Stimulated activated CD4-positive, alpha-beta T cell treated with anti-CD3 and anti-CD28 coated beads, Interleukin-1b, Interleukin-23, amount 100 ng/mL, for 4 hours (primary cell): ENCODE data around the gene LASP1.

Experiments used
- DNase-seq, 2 donors: peaks; one replicate each; pipeline ENCODE4 v3.0.0-alpha.2; 2020; ENCODE audit warnings: low read depth in 2 of 2

The LASP1 gene

DNA sequence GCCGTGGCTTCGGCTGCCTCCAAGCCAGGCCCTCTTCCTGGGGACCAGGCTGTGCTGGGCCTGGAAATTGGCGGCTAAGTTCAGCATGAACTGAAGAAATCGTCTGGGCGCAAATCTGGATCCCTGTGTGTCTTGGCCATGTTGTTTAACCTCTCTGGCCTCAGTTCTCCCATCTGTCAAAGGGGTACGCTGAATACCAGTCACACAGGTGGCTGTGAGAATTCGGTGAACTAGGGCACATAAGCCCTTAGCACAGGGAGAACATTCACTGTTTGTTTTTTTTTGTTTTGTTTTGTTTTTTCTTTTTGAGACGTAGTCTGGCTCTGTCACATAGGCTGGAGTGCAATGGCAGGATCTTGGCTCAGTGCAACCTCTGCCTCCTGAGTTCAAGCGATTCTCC is 19.0 kb downstream of the LASP1 start:
- no peak for DNase-seq

DNA sequence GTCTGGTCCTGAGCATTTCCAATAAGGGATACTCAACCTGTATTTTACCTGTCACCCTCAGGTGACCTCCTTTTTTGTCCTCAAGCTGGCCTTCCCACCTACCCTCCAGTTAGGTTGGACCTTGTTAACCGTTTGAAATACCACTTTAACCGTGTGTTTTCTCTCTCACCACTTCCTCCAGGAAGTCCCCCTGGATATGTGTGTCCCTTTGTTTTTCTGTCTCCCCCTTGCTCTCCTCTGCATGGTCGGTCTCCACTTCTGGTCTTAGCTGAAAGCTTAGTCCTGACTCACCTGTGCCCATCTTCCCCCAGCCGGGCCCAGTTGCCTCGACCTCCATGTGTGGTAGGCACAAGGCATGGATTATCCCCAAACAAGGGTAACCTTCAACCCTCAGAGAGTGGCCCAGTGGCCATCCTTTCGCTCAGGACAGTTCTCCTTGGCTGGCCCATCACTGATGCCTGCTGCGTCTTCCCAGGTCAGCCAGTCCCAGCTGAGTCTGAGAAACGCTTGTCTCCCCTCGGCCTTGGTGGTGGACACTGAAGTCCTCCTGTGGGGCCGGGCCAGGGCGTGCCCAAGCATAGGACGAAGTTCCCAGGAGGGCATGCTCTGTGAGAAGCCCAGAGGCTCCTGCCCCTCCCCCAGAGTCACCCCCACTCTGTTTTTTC is 20.0 kb downstream of the LASP1 start:
- no peak for DNase-seq

DNA sequence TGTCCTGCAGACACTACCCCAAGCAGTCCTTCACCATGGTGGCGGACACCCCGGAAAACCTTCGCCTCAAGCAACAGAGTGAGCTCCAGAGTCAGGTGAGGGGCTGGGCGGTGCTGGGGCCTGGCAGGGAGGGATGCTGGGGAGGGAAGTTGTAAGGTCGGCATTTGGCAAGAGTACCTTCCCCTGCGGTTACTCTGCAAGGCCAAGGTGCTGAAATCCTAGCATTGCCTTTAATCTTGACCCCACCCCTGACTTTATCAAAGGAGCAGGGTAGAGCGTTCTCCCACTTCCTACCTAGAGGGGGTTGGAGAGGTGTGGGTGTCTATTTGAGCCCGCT is 20.5 kb downstream of the LASP1 start:
- no peak for DNase-seq

DNA sequence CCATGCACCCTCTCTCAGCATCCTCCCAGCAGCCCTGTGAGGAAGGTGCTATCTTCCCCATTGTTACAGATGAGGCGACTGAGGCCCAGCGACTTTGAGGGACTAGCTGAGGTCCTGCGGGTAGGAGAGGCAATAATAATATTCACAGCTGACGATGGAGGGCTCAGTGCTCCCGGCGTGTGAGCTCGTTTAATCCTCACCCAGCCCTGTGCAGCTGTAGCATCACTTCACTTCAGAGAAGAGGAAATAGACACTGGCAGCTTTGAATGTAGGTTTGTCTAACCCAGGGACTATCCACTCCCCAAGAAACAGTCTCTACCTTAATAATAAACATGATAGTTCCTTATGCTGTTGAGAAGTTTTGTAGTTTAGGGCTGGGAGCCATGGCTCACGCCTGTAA is 21.6 kb downstream of the LASP1 start:
- no peak for DNase-seq

DNA sequence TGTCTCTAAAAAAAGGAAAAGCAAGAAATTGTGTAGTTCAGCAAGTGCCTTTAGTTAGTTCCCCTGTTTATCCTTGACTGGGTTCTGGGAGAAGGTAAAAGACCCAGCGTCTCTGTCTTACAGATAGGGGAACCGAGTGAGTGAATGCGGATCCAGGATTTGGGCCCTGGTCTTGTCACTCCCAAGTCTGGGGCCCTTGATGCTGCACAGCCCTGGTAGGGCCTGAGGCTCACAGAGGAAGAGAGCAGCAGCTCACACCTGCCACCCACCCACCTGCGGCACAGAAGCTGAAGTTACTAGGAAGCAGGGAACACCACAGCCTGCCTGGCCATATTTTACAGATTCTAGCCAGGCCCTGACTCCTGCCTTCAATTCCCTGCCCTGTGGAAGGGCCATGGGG is 22.2 kb downstream of the LASP1 start:
- no peak for DNase-seq

DNA sequence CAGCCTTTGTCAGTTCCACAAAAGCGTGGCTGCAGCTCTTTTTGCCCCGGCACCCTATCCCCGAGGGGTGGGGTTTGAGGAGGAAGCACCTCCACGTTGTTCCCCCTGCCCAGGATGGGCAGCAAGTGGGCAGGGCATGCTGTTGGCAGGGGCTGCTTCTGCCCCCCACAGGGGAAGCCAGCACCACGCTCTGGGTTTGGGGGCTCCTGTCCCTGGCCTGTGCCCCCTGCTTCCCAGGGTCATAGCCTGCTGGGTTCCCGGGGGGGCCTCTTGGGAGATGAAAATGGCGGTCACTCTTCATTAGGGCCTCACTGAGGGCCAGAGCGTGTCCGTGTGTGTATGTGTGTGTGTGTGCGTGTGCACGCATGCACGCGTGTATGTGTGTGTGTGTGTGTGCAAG is 22.8 kb downstream of the LASP1 start:
- DNase-seq, result no peak

DNA sequence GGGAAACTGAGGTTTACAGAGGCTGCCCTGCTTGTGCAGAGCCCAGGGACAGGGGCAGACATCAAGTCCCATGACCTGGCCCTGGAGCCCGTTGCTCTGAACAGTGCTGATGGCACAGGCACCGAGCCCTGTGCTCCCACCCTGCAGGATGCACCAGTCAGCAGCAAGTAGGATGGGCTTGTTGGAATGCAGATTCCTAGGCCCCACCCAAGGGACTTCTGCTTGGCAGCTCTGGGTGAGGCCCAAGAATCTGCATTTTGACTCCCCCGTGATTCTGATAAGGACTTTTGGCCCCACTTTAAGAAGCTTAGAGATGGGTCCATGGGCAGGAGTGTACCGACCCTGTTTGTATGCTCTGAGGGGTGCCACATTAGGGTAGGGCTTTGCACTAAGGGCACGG is 23.3 kb downstream of the LASP1 start:
- no peak for DNase-seq

DNA sequence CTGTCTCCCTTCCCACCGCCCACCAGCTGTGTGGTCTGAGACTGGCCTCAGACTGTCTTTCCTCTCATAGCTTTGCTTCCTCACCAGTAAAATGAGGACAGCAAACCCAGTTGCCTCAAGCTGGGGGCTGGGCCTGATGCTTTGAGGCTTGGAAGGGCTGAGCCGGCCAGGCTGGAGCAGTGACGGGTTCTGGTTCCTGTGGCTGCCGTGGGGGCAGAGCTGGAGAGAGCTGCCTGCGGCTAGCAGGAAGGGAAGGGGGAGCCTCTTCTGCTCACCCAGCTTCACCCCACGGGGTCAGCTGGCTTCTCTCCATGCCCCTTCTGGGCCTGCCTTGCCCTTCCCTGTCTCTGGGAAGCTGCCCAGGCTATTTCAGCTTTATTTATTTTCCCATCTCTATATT is 23.7 kb downstream of the LASP1 start:
- DNase-seq, result no peak

DNA sequence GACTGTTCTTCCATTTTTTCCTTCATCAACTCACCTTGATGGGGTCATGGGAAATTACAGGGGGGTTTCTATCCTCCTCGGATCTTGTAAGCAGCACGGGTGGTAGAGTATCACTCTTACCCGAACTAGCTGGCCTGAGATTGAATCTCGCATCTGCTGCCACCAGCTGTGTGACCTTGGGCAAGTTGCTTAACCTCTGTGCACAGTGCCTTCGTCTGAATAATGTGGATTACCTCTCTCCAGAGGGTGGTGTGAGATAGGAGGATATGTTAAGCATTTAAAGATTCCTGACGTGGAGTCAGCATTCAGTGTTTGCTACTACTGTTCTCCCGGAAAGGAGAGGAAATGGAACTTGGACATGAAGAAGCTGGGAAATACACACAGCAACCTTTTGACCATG is 24.4 kb downstream of the LASP1 start:
- no peak for DNase-seq

DNA sequence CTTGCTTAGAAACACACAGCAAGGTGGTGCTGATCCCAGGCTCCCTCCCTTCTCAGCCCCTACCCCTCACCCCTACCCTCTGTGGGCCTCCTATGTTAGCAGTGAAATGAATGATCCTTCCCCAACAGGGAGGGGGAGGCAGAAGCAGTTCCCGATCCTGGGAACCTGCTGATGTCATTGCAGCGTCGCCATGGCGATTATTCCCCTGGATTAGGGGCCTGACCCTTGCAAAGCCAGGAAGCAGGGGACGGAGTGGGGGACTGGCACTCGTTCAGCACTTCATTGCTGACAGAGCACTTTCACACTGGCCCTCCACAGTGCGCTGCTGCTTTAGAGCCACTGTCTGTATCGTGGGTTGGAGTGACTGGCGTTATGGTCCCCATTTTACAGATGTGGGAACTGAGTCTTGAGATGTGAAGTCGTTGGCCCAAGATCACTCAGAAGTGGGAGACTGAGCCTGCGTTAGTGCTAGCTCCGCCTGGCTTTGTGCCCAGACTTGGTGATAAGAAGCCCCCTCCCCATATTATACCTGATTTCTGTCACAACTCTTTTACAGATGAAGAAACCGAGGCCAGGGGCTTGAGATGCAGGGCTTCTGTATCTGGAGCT is 26.6 kb downstream of the LASP1 start:
- DNase-seq, result no peak

DNA sequence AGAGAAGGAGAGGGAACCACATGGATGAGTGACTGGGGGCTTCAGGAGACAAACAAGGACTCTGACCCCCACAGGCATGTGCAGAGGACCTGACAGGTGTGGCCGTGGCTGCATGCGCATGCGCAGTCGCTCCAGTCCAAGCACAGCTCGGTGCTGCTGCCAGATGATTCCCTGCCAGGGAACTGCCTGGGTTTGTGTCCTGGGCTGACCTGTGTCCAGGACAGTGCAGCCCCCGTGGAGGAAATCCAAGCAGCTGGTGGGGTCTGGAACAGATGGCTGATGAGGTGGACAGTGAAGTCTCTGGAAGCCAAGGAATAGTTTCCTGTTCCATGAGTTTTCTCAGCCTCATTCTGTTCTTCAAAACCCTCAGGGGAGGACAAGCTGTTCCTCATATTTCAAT is 27.3 kb downstream of the LASP1 start:
- DNase-seq, result no peak

DNA sequence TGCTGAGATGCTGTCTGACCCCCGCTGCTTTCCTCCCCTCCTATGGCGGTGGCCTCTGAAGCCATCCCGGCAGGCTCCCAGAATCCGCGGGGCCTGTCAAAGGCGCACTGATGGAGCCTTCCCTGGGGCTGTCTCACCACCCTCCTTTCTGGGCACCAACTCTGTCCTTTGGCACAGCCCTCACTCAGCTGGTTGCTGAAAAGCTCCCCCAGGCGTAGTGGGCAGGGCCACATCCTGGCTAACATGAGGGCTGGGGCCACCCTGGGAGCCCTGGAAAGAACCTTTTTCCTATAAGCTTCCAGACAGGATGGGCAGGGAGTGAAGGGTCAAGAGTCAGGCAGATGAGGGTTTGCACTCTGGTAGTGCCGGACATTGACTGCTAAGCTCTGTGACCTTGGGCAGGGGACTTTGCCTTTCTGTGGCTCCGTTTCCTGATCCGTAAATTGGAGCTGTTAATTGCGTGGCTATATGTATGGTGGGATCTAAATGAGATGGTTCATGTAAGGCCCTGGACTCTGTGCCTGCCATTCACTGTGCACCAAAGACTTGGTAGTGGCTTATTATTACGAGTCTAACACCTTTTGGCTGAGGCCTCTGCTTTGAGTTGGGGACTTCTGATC is 27.9 kb downstream of the LASP1 start:
- DNase-seq, result no peak

DNA sequence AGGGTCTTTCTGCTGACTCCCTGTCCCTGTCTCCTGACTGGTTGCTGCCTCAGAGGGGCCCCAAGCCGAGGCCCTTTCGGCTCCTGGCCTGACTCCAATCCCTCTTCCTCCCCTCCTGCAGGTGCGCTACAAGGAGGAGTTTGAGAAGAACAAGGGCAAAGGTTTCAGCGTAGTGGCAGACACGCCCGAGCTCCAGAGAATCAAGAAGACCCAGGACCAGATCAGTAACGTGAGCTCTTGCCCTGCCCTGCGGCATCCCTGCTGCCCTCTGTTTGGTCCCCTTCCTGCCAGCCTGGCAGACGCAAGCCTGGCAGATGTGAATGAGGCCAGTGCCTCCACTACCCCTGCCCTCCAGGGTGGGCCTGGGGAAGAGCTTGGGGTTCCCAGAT is 28.4 kb downstream of the LASP1 start:
- DNase-seq, result no peak

DNA sequence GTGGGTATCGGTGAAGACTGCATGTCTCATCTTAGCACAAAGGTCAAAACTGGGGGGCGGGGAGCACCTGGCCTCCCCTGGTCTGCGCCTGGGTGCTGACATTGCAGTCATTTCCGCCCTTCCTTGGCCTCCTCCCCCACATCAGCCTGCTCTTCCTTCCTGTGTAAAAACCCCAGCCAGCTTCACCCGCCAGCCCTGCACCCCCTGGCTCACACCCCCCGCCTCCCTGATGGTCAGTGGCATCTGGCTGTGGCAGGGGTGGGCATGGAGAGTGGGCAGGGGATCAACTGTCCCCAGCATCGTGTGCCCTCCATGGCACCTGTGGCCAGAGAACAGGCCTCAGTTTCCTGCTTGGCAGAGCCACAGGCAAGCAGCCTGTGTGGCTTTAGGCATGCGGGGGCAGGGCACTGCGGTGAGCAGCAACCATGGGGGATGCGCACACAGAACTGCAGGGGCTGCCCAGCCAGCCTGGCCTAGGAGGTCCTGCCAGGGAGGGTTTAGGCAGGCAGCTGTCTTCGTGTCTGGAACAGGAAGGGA is 29.0 kb downstream of the LASP1 start:
- DNase-seq, result peak; percentile 75 to 78

DNA sequence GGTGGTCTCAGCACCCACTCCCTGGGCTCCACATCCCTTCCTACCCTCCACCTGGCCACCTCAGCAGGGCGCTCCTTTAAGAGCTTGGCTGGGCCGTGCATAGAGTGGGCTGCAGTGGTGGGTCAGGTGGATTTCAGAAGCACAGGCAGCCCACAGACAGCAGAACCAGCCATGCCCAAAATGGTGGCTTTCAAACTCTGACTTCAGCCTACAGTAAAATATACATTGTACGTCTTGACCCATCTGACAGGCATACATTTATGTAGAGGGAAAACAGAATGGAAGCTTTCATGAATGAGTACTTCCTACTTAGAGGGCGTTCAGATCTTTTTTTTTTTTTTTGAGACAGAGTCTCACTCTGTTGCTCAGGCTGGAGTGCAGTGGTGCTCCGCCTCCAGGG is 29.6 kb downstream of the LASP1 start:
- no peak for DNase-seq

DNA sequence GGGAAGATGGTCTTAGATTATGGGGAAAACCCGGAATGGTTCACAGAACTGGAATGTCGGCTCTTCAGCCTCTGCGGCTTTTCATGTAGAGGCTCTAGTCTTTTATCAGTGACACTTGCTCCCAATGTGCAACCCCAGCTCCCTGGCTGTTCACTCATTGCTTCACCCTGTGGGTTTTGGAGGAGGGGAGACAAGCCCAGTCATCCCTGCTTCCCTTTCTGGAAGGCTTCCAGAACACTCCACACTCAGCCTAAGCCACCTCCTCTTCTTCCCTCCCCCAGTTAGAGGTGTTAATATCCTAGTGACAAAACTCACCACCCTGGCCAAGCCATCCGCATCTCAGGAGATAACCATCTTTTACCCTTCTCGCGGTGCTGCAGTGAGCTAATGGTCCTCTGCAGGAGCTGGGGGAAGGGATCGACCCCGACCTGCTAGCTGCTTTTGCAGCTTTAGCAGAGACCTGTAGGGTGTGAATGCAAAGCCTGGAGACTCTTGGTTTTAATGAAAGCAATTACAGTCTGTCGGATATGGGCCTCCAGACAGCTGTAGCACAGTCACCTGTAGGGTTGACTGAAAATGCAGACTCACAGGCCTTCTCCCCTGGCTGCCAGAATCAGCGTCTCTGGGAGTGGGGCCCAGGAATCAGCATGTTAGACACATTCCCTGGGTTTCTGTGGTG is 31.3 kb downstream of the LASP1 start:
- no peak for DNase-seq

DNA sequence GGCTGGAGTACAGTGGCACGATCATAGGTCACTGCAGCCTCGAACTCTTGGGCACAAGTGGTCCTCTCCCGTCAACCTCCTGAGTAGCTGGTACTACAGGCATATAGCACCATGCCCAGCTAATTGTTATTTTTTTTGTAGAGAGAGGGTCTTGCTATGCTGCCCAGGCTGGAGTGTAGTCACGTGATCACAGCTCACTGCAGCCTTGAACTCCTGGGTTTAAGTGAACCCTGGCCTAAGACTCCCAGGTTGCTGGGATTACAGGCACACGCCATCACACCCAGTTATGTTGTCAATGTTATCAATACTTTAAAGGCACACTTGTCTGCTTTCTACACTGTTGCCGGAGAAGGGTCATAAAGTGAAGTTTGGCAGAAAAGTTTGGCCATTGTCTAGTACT is 33.5 kb downstream of the LASP1 start:
- DNase-seq, result no peak

DNA sequence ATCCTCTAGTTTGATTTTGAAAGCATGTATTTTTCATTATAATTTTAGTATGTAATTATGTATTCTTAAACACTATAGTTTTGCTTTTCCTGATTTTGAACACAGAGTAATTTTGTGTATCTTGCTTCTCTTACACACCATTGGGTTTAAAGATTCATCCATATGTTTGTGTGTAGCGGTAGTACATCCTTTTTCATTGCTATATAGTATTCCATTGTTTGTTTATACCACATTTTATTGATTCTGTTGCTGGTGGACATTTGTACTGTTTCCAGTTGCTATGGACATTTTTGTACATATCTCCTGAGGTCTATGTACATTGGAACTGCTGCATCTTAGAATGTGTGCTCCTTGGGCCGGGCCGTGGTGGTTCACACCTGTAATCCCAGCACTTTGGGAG is 35.0 kb downstream of the LASP1 start:
- DNase-seq, result no peak

DNA sequence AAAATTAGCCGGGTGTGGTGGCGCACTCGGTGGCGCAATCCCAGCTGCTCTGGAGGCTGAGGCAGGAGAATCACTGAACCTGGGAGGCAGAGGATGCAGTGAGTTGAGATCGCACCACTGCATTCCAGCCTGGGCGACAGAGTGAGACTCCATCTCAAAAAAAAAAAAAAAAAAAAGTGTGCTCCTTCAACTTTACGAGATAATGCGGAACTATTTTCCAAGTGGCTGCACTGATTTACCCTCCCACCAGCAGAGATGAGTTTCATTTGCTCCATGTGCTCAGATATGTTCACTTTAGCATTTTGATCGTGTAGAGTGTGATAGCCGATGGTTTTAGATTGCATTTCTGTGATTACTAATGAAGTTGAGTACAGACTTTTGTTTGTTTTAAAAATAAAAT is 35.5 kb downstream of the LASP1 start:
- no peak for DNase-seq

DNA sequence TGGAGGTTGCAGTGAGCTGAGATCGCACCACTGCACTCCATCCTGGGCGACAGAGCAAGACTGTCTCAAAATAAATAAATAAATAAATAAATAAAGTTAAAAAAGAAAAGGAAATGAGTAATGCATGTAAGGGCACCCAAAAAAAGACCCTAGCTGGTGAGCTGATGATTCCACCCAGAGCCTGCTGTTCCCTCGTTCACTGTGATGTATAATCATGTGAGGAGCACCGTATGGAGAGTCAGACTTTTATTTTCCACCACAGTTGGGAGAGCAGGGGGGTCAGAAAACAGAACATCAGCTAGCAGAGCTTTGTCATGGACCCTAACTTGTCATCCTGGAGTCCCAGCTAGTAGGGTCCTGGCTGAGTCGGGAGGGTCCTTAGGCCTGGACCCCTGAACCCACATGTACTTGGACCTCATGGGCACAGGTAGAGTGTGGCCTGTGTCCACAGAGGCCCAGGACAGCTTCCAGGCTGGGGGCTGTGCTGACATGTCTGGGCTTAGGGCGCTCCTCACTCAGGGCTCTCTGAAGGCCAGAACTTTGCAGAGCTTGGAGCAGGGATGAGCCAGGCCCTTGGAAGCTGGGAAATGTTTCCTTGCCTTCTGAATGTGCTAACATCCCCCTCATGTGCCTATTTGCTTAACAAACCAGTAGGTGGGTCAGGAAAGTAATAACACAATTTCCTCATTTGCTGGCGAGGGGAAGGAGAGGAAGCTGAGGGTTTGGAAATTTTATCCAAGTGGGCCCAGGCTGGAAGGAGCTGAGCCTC is 36.8 kb downstream of the LASP1 start:
- DNase-seq, result no peak

DNA sequence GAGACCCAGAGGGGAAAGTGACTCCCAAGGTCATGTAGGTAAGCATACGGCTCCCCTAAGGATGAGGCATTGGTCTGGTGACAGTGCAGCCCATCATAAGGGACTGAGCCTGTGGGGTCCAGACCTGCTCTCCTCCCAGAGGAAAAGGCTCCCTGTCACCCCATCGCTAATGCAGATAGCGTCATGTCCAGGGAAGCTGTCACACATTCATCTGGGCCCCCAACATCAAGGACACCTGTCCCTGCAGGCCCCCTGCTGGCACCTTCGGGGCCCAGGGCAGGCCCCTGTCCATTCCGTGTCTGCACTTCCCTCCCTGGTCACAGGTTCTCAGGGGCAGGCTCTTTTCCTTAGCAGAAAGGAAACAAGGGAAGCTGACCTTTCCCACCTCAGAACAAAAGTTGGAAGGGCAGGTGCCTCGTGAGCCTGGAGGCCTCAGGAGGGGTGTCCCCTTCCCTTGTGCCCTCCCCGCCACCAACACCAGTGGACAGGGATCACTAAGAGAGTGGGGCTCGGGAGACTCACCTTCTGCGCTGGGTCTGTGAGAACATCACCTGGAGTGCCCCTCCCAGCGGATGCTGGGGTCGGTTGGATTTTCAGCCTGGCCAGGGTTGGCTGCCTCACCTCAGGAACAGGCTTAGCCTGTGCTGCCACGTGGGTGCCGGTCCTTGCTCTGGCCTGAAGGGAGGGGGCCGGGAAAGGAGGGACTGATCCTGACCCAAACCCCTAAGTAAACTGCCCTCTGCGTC is 38.2 kb downstream of the LASP1 start:
- no peak for DNase-seq
